ENCODE results near the gene EEF1A1. TPM values are rescaled to one million over a fixed set of nuclear protein-coding genes. Genes with fewer than 3 reads are reported as not detected.
"Not testable (repeated sequence)": the region's sequence is repeated elsewhere in the genome, so short reads cannot be mapped to it uniquely, and the experiment has no call there.

EEF1A1 gene
- total and polyA plus RNA-seq, 2 donors = 11,265 to 18,172 TPM

DNA sequence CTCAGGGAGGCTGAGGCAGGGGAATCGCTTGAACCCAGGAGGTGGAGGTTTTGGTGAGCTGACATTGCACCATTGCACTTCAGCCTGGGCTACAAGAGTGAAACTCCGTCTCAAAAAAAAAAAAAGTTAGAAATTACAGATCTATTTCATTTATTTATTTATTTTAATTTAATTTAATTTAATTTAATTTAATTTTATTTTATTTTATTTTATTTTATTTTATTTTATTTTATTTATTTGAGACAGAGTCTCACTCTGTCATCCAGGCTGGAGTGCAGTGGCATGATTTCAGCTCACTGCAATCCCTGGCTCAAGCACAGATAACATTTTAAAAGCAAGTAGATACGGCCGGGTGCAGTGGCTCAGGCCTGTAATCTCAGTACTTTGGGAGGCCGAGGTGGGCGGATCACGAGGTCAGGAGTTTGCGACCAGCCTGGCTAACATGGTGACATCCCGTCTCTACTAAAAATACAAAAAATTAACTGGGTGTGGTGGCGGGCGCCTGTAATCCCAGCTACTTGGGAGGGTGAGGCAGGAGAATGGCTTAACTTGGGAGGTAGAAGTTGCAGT, 34.6 kb upstream of the EEF1A1 start:
- not testable (repeated sequence) for DNase-seq (ENCODE audit: extremely low spot score); H3K4me3 ChIP-seq (ENCODE audit: low read depth, low read length); H3K36me3 ChIP-seq (ENCODE audit: insufficient read depth); H3K27ac ChIP-seq (ENCODE audit: low read depth); H3K4me1 ChIP-seq (ENCODE audit: insufficient read depth)
- 91% methylated on average over 11 of the region's 11 CpGs for WGBS

DNA sequence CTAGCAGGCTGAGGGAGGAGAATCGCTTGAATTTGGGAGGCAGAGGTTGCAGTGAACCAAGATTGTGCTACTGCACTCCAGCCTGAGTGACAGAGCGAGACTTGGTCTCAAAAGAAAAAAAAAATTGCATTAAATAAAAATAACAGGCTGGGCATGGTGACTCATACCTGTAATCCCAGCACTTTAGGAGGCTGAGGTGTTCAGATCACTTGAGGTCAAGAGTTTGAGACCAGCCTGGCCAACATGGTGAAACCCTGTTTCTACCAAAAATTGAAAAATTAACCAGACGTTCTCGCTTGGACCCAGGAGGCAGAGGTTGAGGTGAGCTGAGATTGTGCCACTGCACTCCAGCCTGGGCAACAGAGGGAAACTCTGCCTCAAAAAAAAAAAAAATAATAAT, 30.3 kb upstream of the EEF1A1 start:
- not testable (repeated sequence) for H3K27ac ChIP-seq (ENCODE audit: low read depth); DNase-seq (ENCODE audit: extremely low spot score); H3K4me1 ChIP-seq (ENCODE audit: insufficient read depth); H3K36me3 ChIP-seq (ENCODE audit: insufficient read depth); H3K4me3 ChIP-seq (ENCODE audit: low read depth, low read length)
- WGBS = 95% methylated on average over 4 of the region's 4 CpGs

DNA sequence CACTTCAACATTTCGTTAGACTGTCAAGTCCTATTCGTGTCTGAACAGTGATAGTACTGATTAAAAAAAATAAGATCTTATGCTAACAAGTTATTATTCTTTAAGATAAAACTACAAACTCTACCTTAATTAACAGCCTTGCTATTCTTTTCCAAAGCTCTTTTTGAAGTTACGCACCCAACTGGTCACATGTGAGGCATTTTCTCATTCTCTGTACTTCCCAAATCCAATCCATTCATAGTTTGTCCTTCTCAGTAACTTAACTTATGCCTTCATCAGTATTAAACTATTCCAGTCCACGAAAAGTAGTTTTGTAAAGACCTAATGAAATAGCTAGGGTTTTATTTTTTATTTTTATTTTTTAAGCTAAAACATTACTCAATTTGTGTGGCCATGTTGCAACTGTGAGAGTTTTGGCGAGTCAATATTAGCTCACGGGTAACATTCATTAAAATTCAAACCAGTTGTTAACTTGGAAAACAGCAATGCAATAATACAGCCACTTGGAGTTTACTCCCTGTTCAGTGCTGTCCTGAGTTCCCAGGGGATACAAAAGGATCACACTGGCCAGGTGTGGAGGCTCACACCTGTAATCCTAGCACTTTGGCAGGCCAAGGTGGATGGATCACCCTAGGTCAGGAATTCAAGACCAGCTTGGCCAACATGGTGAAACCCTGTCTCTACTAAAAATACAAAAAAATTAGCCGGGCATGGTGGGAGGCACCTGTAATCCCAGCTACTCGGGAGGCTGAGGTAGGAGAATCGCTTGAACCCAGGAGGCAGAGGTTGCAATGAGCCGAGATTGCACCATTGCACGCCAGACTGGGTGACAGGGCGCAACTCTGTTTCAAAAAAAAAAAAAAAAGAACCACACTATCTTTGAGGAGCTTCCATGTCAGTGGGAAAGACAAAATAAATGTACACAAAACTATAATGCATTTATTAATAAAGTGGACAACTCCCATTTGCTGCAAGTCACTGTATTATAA, 27.9 kb upstream of the EEF1A1 start:
- 92% methylated on average over 12 of the region's 12 CpGs for WGBS
- no peaks in the 10 kb centered on the region for H3K4me1 ChIP-seq (ENCODE audit: insufficient read depth)
- H3K27ac ChIP-seq (ENCODE audit: low read depth) = no peak overlapping the region
- H3K4me3 ChIP-seq (ENCODE audit: low read depth, low read length) = no peak overlapping the region
- no peak for DNase-seq (ENCODE audit: extremely low spot score)
- no peaks in the 10 kb centered on the region for H3K36me3 ChIP-seq (ENCODE audit: insufficient read depth)

DNA sequence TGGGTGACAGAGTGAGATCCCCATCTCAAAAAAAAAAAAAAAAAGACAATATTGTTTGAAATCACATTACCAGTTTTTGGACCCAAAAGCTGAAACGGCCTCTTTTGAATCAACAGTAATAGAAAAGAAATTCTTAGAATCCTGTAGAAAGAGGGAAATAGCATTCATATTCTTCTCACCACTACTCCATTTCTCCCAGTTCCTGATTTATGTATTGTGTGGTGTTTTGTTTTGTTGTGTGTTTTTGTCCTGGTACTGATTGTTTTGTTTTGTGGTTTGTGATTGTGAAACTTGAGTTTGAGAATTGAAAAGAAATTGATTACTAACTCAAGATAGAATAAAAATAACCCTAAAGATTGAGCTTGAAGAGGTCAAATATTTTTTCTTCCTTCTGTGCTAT, 26.2 kb upstream of the EEF1A1 start:
- 85% methylated on average over 1 of the region's 1 CpG for WGBS
- Histone ChIP-seq H3K4me3 (ENCODE audit: low read depth, low read length) (no peak overlapping the region), H3K27ac (ENCODE audit: low read depth) (no peak overlapping the region), H3K4me1 (ENCODE audit: insufficient read depth) (no peaks in the 10 kb centered on the region), H3K36me3 (ENCODE audit: insufficient read depth) (no peaks in the 10 kb centered on the region)
- no peak for DNase-seq (ENCODE audit: extremely low spot score)

DNA sequence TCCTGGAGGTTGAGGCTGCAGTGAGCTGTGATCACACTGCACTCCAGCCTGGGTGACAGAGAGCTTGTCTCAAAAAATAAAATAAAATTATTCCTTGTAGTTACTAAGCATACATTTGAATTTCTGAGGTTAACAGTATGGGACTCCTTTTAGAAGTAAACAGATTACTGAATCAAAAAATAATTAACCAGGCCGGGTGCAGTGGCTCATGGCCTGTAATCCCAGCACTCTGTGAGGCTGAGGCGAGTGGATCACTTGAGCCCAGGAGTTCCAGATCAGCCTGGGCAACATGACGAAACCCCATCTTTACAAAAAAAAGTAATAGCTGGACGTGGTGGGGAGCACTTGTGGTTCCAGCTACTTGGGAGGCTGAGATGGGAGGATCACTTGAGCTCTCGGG, 22.1 kb upstream of the EEF1A1 start:
- no peak overlapping the region for H3K27ac ChIP-seq (ENCODE audit: low read depth)
- H3K36me3 ChIP-seq (ENCODE audit: insufficient read depth) = no peaks in the 10 kb centered on the region
- no peaks in the 10 kb centered on the region for H3K4me1 ChIP-seq (ENCODE audit: insufficient read depth)
- WGBS = 89% methylated on average over 5 of the region's 5 CpGs
- no peak for DNase-seq (ENCODE audit: extremely low spot score)
- no peak overlapping the region for H3K4me3 ChIP-seq (ENCODE audit: low read depth, low read length)

DNA sequence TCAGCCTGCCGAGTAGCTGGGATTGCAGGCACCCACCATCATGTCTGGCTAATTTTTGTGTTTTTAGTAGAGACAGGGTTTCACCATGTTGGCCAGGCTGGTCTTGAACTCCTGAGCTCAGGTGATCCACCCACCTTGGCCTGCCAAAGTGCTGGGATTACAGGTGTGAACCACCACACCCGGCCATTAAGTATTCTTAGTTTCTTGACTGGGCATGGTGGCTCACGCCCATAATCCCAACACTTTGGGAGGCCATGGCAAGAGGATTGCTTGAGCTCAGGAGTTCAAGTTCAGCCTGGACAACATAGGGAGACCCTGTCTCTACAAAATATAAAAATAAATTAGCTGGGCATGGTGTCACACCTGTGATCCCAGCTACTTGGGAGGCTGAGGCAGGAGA, 21.6 kb upstream of the EEF1A1 start:
- H3K27ac ChIP-seq (ENCODE audit: low read depth); H3K4me1 ChIP-seq (ENCODE audit: insufficient read depth); DNase-seq (ENCODE audit: extremely low spot score); H3K36me3 ChIP-seq (ENCODE audit: insufficient read depth); H3K4me3 ChIP-seq (ENCODE audit: low read depth, low read length): not testable (repeated sequence)
- 92% methylated on average over 3 of the region's 3 CpGs for WGBS

DNA sequence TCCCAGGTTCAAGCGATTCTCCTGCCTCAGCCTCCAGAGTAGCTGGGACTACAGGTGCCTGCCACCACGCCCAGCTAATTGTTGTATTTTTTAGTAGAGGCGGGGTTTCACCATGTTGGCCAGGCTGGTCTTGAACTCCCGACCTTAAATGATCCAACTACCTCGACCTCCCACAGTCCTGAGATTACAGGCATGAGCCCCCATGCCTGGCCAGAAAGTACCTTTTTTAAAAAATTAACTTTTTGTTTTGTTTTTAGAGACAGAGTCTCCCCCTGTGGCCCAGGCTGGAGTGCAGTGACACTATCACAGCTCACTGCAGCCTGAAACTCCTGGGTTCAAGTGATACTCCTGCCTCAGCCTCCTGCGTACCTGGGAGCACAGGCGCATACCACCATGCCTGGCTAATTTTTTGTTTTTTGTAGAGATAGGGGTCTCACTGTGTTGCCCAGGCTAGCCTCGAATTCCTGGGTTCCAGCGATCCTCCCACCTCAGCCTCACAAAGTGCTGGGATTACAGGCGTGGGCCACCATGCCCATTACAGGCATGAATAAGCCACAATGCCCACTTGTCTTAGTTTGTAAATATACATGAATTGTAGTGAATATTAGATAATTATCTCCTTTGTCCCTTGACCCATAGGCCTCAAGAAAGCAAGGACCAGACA, 17.4 kb upstream of the EEF1A1 start:
- H3K4me3 ChIP-seq (ENCODE audit: low read depth, low read length) = no peak overlapping the region
- WGBS = 95% methylated on average over 10 of the region's 10 CpGs
- no peak overlapping the region for H3K27ac ChIP-seq (ENCODE audit: low read depth)
- no peaks in the 10 kb centered on the region for H3K36me3 ChIP-seq (ENCODE audit: insufficient read depth)
- no peaks in the 10 kb centered on the region for H3K4me1 ChIP-seq (ENCODE audit: insufficient read depth)
- no peak for DNase-seq (ENCODE audit: extremely low spot score)

DNA sequence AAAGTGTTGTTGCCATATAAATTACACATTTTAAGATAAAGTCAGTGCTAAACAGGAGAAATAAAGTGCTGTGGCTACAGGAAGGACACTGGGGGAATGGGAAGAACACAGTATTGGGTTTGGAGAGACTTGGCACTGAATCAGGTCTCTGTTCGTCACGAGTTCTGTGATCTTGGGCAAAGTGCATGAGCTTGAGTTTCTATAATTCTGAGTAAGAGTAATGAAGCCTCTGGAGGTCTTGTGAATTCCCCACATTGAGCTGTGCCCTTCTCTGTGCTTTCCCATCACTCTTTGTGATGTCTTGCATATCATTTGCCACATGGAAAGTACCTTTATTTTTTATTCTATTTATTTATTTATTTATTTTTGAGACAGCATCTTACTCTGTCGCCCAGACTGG, 16.8 kb upstream of the EEF1A1 start:
- H3K36me3 ChIP-seq (ENCODE audit: insufficient read depth) = no peaks in the 10 kb centered on the region
- DNase-seq (ENCODE audit: extremely low spot score) = no peak
- no peaks in the 10 kb centered on the region for H3K4me1 ChIP-seq (ENCODE audit: insufficient read depth)
- H3K4me3 ChIP-seq (ENCODE audit: low read depth, low read length) = no peak overlapping the region
- H3K27ac ChIP-seq (ENCODE audit: low read depth) = no peak overlapping the region
- WGBS = 81% methylated on average over 3 of the region's 3 CpGs

DNA sequence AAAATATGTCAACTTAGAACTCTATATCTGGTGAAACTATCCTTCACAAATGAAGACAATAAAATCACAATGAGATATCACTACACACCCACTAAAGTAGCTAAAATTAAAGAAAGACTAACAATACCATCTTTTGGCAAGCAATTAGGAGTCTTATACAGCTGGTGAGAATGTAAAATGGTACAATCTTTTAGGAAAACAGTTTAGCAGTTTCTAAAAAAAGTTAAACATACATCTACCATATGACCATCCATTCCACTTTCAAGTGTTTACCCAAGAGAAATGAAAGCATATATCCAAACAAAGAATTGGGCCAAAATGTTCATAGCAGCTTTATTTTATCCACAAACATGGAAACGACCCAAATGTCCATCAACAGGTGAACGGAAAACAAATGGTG, 13.8 kb upstream of the EEF1A1 start:
- Histone ChIP-seq H3K4me1 (ENCODE audit: insufficient read depth) (no peaks in the 10 kb centered on the region), H3K4me3 (ENCODE audit: low read depth, low read length) (no peak overlapping the region), H3K27ac (ENCODE audit: low read depth) (no peak overlapping the region), H3K36me3 (ENCODE audit: insufficient read depth) (no peaks in the 10 kb centered on the region)
- WGBS = 73% methylated on average over 2 of the region's 2 CpGs
- DNase-seq (ENCODE audit: extremely low spot score) = no peak

DNA sequence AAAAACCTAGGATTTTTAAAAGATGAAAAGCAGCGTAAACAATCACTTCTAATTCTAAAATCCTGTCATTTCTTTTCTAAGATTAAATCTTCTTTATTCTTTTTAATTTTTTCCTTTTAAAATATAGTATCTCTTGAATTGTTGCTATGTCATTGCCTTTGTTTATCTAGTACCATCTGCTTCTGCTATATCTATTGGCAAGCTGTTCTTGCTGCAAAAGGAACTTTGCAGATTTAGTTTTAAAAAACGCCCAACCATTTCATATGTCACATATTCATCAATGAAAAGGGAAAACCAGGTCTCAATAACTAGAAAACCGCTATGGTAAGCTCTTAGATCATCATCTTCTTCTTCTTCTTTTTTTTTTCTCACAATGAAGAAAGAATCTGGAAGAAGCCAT, 11.5 kb upstream of the EEF1A1 start:
- WGBS = 79% methylated on average over 3 of the region's 3 CpGs
- H3K4me3 ChIP-seq (ENCODE audit: low read depth, low read length) = no peak overlapping the region
- no peak overlapping the region for H3K27ac ChIP-seq (ENCODE audit: low read depth)
- DNase-seq (ENCODE audit: extremely low spot score) = no peak
- no peaks in the 10 kb centered on the region for H3K36me3 ChIP-seq (ENCODE audit: insufficient read depth)
- H3K4me1 ChIP-seq (ENCODE audit: insufficient read depth) = no peaks in the 10 kb centered on the region

DNA sequence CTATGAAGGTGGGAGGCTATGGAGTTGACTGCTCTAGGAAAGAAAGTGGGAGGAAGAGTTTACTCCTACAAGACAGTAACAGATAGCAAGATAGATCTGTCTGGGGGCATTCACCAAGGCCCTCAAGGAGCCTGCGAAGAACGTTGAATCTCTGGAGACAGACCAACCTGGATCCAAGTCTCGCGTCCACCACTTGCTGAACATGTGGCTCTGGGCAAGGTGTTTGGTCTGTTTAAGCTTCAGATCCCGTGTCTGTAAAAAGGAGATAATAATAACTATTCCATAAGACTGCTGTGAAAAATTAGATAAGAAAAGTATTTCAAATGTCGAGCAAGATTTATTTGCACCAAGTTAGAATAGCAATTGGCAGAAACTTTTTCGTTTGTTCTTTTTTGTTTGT, 8.1 kb upstream of the EEF1A1 start:
- Histone ChIP-seq H3K36me3 (ENCODE audit: insufficient read depth) (no peaks in the 10 kb centered on the region), H3K4me1 (ENCODE audit: insufficient read depth) (no peaks in the 10 kb centered on the region), H3K27ac (ENCODE audit: low read depth) (no peak overlapping the region), H3K4me3 (ENCODE audit: low read depth, low read length) (no peak overlapping the region)
- no peak for DNase-seq (ENCODE audit: extremely low spot score)
- 46% methylated on average over 7 of the region's 7 CpGs for WGBS

DNA sequence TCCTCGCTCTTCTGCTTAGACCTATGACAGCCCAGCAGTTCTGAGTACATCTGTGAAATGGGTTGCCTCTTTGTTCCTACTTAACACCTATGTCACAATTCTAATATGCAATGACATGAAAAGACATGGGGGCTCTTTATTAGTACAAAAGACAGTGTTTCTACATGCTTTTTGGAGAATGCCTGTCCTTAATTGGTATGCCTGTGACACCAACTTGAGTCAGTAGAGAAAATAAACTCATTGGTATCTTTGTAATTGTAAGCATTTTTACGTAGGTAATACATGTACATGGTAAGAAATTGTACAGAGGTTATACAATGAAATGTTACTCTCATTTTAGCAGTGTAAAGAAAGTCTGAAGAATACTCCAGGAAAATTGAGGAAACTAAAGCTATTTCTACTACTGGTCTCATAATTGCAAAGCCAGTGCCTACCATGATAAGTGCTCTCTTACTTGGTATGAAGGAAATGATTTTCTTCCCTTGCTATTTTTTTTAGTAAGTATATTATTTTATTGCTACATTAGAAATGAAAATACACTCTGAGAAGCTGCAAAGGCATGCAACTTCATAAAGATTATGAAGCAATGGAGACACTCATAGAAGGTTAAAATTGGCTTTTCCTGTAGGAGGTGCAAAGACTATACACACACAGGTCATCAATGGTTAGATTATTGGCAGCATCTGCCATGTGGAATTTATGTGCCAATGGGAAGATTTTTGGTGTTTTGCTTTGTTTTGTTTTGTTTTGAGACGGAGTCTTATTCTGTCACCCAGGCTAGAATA, 4.9 kb upstream of the EEF1A1 start:
- Histone ChIP-seq H3K36me3 (ENCODE audit: insufficient read depth) (no peaks in the 10 kb centered on the region), H3K4me3 (ENCODE audit: low read depth, low read length) (no peak overlapping the region), H3K27ac (ENCODE audit: low read depth) (no peak overlapping the region), H3K4me1 (ENCODE audit: insufficient read depth) (no peaks in the 10 kb centered on the region)
- no peak for DNase-seq (ENCODE audit: extremely low spot score)
- WGBS = 93% methylated on average over 3 of the region's 3 CpGs

DNA sequence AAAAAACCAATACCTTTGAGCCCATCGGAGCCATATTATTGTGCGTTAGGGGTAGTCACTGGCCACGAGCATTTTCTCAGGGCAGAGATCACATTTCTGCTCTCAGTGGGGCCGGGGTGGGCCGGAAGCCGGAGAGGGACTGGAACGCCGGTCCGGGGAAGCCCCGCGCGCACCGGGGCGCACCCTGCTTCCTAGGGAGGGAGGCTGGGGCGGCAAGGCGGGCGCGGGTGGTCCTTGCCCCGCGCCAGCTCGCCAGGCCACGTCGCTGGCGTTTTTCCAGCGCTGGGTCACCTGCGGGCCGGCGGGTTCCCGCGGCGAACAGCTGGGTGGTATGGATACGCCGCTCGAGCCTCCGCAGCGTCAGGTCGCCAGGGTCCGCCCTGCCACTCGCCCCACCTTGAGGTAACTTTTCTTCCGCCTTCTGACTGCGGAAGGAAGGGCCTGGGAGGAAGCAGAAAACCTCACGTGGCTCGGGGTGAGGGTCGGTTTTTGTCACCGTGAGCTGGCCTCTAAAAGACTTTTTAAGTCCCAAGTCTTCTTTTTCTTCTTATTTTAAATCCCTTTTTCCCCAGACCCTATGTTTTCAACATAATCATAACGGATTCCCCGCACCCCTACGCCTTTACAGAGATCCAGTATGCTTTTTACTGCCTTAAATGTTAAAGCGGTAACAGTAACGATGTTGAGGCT, 2.7 kb upstream of the EEF1A1 start:
- Histone ChIP-seq H3K36me3 (ENCODE audit: insufficient read depth) (peaks cover 1% of the 10 kb centered on the region), H3K27ac (ENCODE audit: low read depth) (peak overlapping the region; percentile 98), H3K4me3 (ENCODE audit: low read depth, low read length) (peak overlapping the region; percentile 65), H3K4me1 (ENCODE audit: insufficient read depth) (no peaks in the 10 kb centered on the region)
- 5% methylated on average over 50 of the region's 50 CpGs for WGBS
- no peak for DNase-seq (ENCODE audit: extremely low spot score)

All from urinary bladder (tissue), 4 donors.